A673 (cell line): ENCODE measurements around the gene ATG5.

Experiments
- EZH2 ChIP-seq: fragments of 200-600 bp; sonication (generic); IDR thresholded peaks from 2 replicates; pipeline ENCODE4 v1.6.1; 2017; ENCODE audit warnings: borderline replicate concordance, low read depth, mild to moderate bottlenecking, mixed read lengths, antibody characterized with exemption, low read length; ENCODE audit not compliant: poor library complexity, severe bottlenecking
- TF ChIP-seq, protein P1 (sequence below): fragments of 300-800, 200-600 bp; sonication (generic); conservative IDR thresholded peaks from 2 replicates; pipeline ENCODE4 v1.5.1; 2017; ENCODE audit warnings: low read depth, mild to moderate bottlenecking, antibody characterized with exemption, low read length, moderate library complexity, mixed read lengths

DNA sequence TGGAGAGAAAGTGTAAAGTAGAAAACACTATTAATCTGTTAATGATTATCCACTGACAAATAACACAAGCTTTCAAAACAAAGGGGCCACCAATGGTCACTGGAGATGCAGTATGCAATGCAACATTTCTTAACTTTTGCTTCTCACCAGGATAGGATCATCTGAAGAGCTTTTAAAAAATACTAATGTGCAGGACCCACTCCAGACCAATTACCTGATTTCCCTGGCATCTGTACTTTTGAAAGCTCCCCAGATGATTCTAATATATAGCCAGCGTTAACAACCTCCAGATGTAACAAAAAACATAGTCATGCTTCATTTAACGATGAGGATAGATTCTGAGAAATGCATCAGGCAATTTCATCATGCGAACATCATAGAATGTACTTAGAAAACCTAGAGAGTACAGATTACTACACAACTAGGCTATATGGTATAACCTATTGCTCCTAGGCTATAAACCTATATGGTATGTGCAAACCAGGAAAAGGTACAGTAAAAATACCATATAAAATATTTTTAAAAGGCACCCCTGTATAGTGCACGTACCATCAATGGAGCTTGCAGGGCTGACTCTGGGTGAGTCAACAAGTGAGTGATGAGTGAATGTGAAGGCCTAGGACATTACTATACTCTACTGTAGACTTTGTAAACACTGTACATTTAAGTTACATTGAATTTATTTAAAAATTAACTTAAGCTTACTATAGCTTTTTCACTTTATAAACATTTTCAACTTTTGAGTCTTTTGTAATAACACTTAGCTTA is 69.2 kb downstream of the ATG5 start:
- TF ChIP-seq, protein P1, sequence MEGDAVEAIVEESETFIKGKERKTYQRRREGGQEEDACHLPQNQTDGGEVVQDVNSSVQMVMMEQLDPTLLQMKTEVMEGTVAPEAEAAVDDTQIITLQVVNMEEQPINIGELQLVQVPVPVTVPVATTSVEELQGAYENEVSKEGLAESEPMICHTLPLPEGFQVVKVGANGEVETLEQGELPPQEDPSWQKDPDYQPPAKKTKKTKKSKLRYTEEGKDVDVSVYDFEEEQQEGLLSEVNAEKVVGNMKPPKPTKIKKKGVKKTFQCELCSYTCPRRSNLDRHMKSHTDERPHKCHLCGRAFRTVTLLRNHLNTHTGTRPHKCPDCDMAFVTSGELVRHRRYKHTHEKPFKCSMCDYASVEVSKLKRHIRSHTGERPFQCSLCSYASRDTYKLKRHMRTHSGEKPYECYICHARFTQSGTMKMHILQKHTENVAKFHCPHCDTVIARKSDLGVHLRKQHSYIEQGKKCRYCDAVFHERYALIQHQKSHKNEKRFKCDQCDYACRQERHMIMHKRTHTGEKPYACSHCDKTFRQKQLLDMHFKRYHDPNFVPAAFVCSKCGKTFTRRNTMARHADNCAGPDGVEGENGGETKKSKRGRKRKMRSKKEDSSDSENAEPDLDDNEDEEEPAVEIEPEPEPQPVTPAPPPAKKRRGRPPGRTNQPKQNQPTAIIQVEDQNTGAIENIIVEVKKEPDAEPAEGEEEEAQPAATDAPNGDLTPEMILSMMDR, result no peak
- no peak for TF ChIP-seq EZH2
